H9 (cell line): ENCODE measurements around the gene ISG20L2. TPM values are rescaled to one million over a fixed set of nuclear protein-coding genes. Genes with fewer than 3 reads are reported as not detected.

Source experiments
- DNase-seq: peaks from one replicate; pipeline ENCODE4 v3.0.0-alpha.2; 2017
- H2AFZ ChIP-seq: one replicate; pipeline ENCODE4 v1.6.1; 2013; ENCODE audit warnings: mild to moderate bottlenecking, low read length, control low read depth, moderate library complexity
- H2AK5ac ChIP-seq: 2 replicates; pipeline ENCODE4 v1.6.1; 2013; ENCODE audit warnings: low read length, control low read depth, mixed read lengths; ENCODE audit not compliant: insufficient read length
- H2BK120ac ChIP-seq: one replicate; pipeline ENCODE4 v1.6.1; 2013; ENCODE audit warnings: low read depth, mild to moderate bottlenecking, low read length, control low read depth, inconsistent platforms; ENCODE audit not compliant: poor library complexity, severe bottlenecking
- H2BK12ac ChIP-seq: 2 replicates; pipeline ENCODE4 v1.6.1; 2013; ENCODE audit warnings: low read length, control low read depth, mixed read lengths, low read depth; ENCODE audit not compliant: insufficient read length
- H2BK15ac ChIP-seq: 2 replicates; pipeline ENCODE4 v1.6.1; 2013; ENCODE audit warnings: low read depth, low read length, control low read depth
- H2BK20ac ChIP-seq: one replicate; pipeline ENCODE4 v1.6.1; 2013; ENCODE audit warnings: low read depth, mild to moderate bottlenecking, low read length, control low read depth, inconsistent platforms; ENCODE audit not compliant: poor library complexity, severe bottlenecking
- H2BK5ac ChIP-seq: 2 replicates; pipeline ENCODE4 v1.6.1; 2013; ENCODE audit warnings: low read length, control low read depth, mixed read lengths; ENCODE audit not compliant: insufficient read length
- H3K14ac ChIP-seq: 2 replicates; pipeline ENCODE4 v1.6.1; 2013; ENCODE audit warnings: low read length, control low read depth; ENCODE audit not compliant: insufficient read depth
- H3K18ac ChIP-seq: 2 replicates; pipeline ENCODE4 v1.6.1; 2013; ENCODE audit warnings: low read depth, mild to moderate bottlenecking, mixed read lengths, low read length, control low read depth; ENCODE audit not compliant: insufficient read length
- H3K23ac ChIP-seq: 2 replicates; pipeline ENCODE4 v1.6.1; 2013; ENCODE audit warnings: low read length, control low read depth, mixed read lengths, low read depth; ENCODE audit not compliant: insufficient read length
- H3K23me2 ChIP-seq: 2 replicates; pipeline ENCODE4 v1.6.1; 2013; ENCODE audit warnings: low read depth, mild to moderate bottlenecking, mixed read lengths, low read length, control low read depth; ENCODE audit not compliant: insufficient read length, poor library complexity, severe bottlenecking
- H3K27ac ChIP-seq: 2 replicates; pipeline ENCODE4 v1.5.1; 2013; ENCODE audit warnings: low read length, control low read depth, mixed read lengths, low read depth; ENCODE audit not compliant: insufficient read length
- H3K27me3 ChIP-seq: 2 replicates; pipeline ENCODE4 v1.6.1; 2013; ENCODE audit warnings: low read length, control low read depth, inconsistent platforms; ENCODE audit not compliant: insufficient read depth
- H3K4ac ChIP-seq: 2 replicates; pipeline ENCODE4 v1.6.1; 2013; ENCODE audit warnings: low read depth, mild to moderate bottlenecking, control low read depth, inconsistent platforms, low read length, moderate library complexity
- H3K4me1 ChIP-seq: 2 replicates; pipeline ENCODE4 v1.6.1; 2013; ENCODE audit warnings: low read length, control low read depth, inconsistent platforms; ENCODE audit not compliant: insufficient read depth
- H3K4me2 ChIP-seq: 2 replicates; pipeline ENCODE4 v1.6.1; 2013; ENCODE audit warnings: low read length, control low read depth, mixed read lengths; ENCODE audit not compliant: insufficient read length, insufficient read depth
- H3K56ac ChIP-seq: 2 replicates; pipeline ENCODE4 v1.6.1; 2013; ENCODE audit warnings: low read depth, mild to moderate bottlenecking, mixed read lengths, low read length, control low read depth; ENCODE audit not compliant: insufficient read length
- H3K79me1 ChIP-seq: 2 replicates; pipeline ENCODE4 v1.6.1; 2013; ENCODE audit warnings: low read depth, mild to moderate bottlenecking, moderate library complexity, low read length, control low read depth, inconsistent platforms; ENCODE audit not compliant: insufficient read depth, poor library complexity, severe bottlenecking
- H3K79me2 ChIP-seq: 2 replicates; pipeline ENCODE4 v1.6.1; 2013; ENCODE audit warnings: low read length, control low read depth, inconsistent platforms; ENCODE audit not compliant: insufficient read depth
- H3K9ac ChIP-seq: 2 replicates; pipeline ENCODE4 v1.6.1; 2013; ENCODE audit warnings: low read length, control low read depth, mixed read lengths; ENCODE audit not compliant: insufficient read length; ENCODE audit errors: extremely low read depth
- H3K9me3 ChIP-seq: one replicate; pipeline ENCODE4 v1.6.1; 2013; ENCODE audit warnings: low read depth, low read length, inconsistent platforms; ENCODE audit not compliant: control insufficient read depth
- H3T11ph ChIP-seq: one replicate; pipeline ENCODE4 v1.6.1; 2013; ENCODE audit warnings: mild to moderate bottlenecking, low read length, control low read depth, inconsistent platforms
- H4K20me1 ChIP-seq: one replicate; pipeline ENCODE4 v1.6.1; 2013; ENCODE audit not compliant: control insufficient read depth, insufficient read length, insufficient read depth
- H4K5ac ChIP-seq: 2 replicates; pipeline ENCODE4 v1.6.1; 2013; ENCODE audit warnings: low read depth, mild to moderate bottlenecking, mixed read lengths, low read length, control low read depth; ENCODE audit not compliant: insufficient read length
- H4K8ac ChIP-seq: replicated peaks from 2 replicates; pipeline ENCODE4 v1.6.1; 2013; ENCODE audit warnings: low read length, control low read depth, mixed read lengths, low read depth; ENCODE audit not compliant: insufficient read length
- H4K91ac ChIP-seq: 2 replicates; pipeline ENCODE4 v1.6.1; 2013; ENCODE audit warnings: low read depth, mild to moderate bottlenecking, moderate library complexity, mixed read lengths, low read length, control low read depth; ENCODE audit not compliant: insufficient read length
- H3K27ac Mint-ChIP-seq, 3 experiments: 2 replicates in 2 of 3; 3 replicates in 1 of 3; pipeline ENCODE4 v1.8.0; 2020 to 2021; ENCODE audit warnings: mixed read lengths in 3 of 3, mild to moderate bottlenecking in 1 of 3, moderate library complexity in 1 of 3
- H3K27me3 Mint-ChIP-seq: 2 replicates; pipeline ENCODE4 v1.8.0; 2021; ENCODE audit warnings: low read depth, mild to moderate bottlenecking, moderate library complexity, mixed read lengths
- H3K36me3 Mint-ChIP-seq, 3 experiments: 2 replicates in 2 of 3; 3 replicates in 1 of 3; pipeline ENCODE4 v1.8.0; 2020 to 2021; ENCODE audit warnings: low read depth in 3 of 3, mixed read lengths in 3 of 3; ENCODE audit not compliant: insufficient read depth in 1 of 3
- H3K4me1 Mint-ChIP-seq, 2 experiments: 2 replicates each; pipeline ENCODE4 v1.8.0; 2020; ENCODE audit warnings: mixed read lengths in 2 of 2
- H3K4me3 Mint-ChIP-seq, 2 experiments: 2 replicates in 1 of 2; 3 replicates in 1 of 2; pipeline ENCODE4 v1.8.0; 2020 to 2021; ENCODE audit warnings: mild to moderate bottlenecking in 2 of 2, mixed read lengths in 2 of 2, moderate library complexity in 1 of 2
- H3K9me3 Mint-ChIP-seq, 2 experiments: 2 replicates in 1 of 2; 3 replicates in 1 of 2; pipeline ENCODE4 v1.8.0; 2020; ENCODE audit warnings: mild to moderate bottlenecking in 2 of 2, mixed read lengths in 2 of 2, moderate library complexity in 1 of 2
- CTCF ChIP-seq: fragments of 200-600 bp; sonication (generic); conservative IDR thresholded peaks from 3 replicates; pipeline ENCODE4 v1.8.0; 2021; ENCODE audit warnings: antibody characterized with exemption, mild to moderate bottlenecking
- WGBS: extraction: QIAGEN DNeasy Blood & Tissue Kit; methylation state at CpG from one replicate; pipeline ENCODE4 v1.1.7; 2013; ENCODE audit warnings: missing lambda C conversion rate, low lambda C conversion rate, mixed read lengths; ENCODE audit not compliant: insufficient read length; ENCODE audit errors: extremely low coverage; 5-methylcytosine and 5-hydroxymethylcytosine counted together
- total RNA-seq: library from RNA; stranded (reverse); gene quantifications from 2 replicates; pipeline ENCODE4 v1.2.1, GENCODE V29; 2021

The ISG20L2 gene
- total RNA-seq, 1 experiment from 2014 or later: 57.6 TPM

- Mint-ChIP-seq H3K27me3 (no peaks in the 10 kb centered on the region), H3K36me3 (peaks cover 0 to 10% (median 8%) of the 10 kb centered on the region in 3 experiments; a peak in 2 of 7 replicates), H3K4me3 (peak overlapping the region; percentile 91 to 96), H3K4me1 (peaks cover 31 to 32% of the 10 kb centered on the region in 2 experiments), H3K9me3 (no peaks in the 10 kb centered on the region), H3K27ac (peak overlapping the region in 2 of 3 experiments; percentile 10 to 44; a peak in 1 of 7 replicates)
- Histone ChIP-seq H2AFZ (no peak overlapping the region), H3K56ac (no peak overlapping the region), H3K4ac (no peak overlapping the region), H3K14ac (no peak overlapping the region), H3K79me1 (no peaks in the 10 kb centered on the region), H3K4me1 (peaks cover 14% of the 10 kb centered on the region; the same call in 1 of the 2 replicates), H3T11ph (no peak overlapping the region), H3K9ac (peak overlapping the region; percentile 96), H3K27ac (no peak overlapping the region), H4K91ac (no peak overlapping the region), H3K79me2 (peaks cover 20% of the 10 kb centered on the region; the same call in 1 of the 2 replicates), H3K9me3 (no peaks in the 10 kb centered on the region), H2AK5ac (no peak overlapping the region), H4K20me1 (no peaks in the 10 kb centered on the region), H3K23ac (no peak overlapping the region), H3K23me2 (peaks cover 7% of the 10 kb centered on the region), H2BK5ac (no peak overlapping the region), H3K27me3 (no peaks in the 10 kb centered on the region), H4K5ac (no peak overlapping the region), H4K8ac (no peak overlapping the region), H3K18ac (no peak overlapping the region), H2BK20ac (no peak overlapping the region), H2BK15ac (no peak overlapping the region), H2BK12ac (no peak overlapping the region), H3K4me2 (peak overlapping the region; percentile 73), H2BK120ac (no peak overlapping the region)
- TF ChIP-seq CTCF: no peak
- WGBS: no CpG with 5 or more reads among the region's 1 CpG
- no peak for DNase-seq
Observed at GRCh38 chr1:156752843-156753482, 24.4 kb upstream of the ISG20L2 start.
